Measurements from ENCODE around the gene RPS6KA2.

The RPS6KA2 gene

DNA sequence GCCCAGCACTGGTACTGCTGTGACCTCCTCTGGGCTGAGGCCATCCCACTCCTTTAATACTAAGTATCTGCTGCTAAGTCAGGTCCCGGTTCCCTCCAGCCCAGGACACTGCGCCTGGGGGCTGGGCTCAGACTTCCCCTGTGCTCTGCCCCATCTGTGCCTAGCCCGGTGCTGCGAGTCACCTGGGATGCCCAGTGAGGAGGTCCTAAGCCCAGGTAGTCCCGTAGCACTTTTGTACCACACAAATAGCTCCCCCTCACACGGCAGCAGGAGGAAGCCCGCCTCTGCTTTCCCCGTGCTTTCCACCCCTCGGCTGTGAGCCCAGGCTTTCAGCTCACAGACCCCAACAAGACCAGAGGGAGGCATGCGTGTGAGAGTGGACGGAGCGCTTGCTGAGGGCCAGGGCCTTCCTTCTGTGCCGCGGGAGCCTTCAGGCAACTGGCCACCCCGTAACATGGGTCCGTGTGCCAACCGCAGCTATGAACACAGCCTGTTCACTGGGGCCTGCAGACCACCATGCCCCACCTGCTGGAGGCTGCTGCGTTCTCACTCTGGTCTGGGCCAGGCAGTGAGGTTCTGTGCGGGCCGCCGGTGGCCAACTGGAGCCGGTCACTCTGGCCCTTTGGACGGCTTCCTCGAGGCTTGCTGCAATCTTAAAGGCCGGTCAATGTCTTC lies 164.5 kb downstream of the RPS6KA2 start:
- DNase-seq, result no peak

DNA sequence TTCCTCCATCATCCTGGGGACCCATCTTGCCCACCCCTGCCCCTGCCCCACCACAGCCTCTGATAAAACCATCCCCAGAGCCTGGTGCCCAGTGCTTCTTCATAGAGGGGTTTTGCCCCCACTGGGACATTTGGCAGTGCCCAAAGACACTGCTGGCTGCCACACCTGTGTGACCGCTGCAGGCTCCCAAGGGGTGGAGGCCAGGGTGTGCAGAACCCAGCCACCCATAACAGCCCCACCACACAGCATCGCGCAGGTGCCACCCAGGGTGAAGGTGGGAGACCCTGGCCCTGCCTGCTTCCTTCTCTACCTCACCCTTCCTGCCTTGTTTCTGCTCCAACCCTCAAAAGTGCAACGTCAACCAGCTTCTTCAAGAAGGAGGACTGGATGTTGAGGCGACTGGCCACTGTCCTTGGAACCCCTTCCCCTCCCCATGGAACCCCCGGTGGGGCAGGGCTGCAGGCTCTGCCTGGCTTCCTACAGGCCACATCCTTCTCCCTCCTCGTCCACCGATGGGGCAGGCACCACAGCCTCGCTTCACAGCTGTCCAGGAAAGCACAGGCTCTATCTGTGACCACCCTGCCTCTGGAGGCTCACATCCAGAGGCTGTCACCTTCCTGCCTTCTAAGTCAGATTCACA lies 165.1 kb downstream of the RPS6KA2 start:
- DNase-seq, result no peak

DNA sequence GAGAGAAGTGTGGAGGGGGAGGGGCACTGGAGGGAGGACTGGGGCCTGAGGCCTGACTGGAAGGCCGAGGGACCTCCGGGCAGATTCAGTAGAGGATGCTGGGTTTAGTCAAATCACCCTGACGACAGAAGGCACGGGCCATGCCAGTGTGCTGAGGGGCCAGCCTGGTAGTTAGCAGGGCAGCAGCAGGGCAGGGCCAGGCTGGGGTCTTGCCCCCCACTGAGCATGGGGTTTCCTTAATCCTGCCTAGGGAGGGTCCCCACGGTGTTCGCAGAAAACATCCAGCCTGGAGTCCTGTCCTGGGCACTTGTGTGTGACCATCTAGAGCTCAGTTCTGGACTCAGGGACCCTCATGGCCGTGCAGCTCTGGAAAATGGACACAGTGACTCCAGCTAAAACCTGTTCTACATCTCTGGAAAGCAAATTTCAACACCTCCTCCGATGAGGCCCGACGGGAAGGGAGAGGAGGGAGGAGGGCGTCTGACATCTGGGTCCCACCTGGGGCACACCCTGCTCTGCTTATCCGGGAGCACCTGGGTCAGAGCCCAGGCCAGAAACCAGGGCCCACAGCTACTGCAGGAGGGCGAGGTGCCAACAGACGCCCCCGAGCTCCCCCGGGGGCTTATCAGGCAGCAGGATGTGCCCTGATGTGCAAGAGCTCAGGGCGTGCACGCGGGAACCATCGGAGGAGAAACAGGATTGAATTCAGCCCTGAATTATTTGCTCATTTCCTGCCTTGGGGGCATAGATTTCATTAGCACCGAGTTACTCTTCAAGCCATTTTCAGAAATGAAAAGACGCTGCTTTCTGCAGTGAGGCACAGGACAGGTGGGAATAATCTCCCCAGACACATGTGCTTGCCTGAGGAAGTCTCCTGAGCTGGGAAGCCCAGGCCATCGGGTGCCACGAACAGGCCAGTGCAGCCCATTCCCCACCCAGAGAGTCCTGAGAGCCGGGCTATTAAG lies 166.3 kb downstream of the RPS6KA2 start:
- DNase-seq, result peak in 2 of 3 experiments; percentile 33 to 61

DNA sequence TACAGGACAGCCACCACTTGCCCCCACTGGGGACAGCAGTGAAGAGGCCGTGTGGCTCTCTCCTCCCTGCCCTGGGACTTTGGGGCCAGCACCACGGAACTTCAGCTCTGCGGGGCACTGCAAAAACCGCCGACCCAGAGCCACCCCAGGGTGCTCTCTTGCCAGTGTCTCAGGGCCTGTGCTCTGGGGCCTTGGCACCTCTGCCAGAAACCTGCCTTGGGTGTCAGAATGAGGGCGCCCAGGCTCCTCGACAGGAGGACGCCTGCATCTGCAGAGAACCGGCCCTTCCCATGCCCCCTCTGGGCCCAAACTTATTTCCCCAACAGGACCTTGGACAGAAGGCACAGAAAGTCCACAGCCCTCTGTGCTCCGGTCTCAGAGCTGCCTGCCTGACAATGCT lies 167.1 kb downstream of the RPS6KA2 start:
- DNase-seq, result no peak

DNA sequence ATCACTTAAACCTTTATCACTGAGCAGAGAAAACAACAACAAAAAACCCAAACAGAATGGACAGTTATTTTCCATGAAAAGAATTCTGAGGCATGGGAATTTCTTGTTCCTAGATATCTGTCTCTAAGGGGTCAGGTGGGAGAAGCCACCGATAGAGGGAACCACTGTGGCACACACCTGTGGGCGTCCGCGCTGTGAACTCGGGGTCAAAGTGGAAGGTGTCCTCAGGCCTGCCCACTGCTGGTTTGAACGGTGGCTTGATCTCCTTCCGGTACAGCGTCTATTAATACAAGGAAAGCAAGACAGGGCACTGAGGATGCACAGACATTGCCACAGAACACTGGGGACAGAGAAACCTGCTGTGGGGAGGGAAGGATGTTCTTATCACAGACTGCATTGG lies 167.8 kb downstream of the RPS6KA2 start:
- no peak for DNase-seq

DNA sequence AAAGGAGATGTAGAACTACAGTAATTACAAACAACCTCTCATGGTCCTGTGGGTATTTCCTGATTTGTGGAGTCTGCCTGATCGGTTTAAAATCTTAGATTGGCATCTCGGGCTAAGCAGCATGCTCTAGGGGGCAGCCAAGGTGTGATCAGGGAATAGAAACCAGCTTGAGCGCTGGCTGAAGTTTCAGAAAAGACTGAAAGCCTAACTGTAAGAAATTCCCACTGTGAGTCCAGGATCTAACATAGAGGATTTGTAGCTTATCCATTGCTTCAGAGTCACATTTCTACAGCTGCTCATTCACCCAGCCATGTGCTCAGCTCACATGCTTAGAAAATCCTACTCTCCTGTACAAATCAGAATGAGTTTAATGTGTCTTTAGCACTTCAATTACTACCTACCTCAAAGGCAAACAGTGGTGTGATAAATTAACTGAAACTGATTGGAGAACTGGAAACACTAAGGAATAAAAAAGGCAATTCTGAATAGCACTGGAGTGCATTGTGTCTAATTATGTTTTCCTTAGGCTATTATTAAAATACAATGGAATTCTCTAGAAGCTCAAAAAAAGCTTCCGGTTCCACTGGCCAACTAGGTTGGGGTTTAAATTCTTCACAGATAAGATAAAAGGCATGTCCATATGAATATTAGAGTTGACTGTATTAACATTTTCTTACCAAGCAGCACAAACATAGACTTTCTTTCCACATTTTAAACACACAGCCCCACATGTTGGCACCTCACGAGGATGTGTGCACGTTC lies 170.5 kb downstream of the RPS6KA2 start:
- DNase-seq, result peak in 2 of 3 experiments; percentile 30 to 85

DNA sequence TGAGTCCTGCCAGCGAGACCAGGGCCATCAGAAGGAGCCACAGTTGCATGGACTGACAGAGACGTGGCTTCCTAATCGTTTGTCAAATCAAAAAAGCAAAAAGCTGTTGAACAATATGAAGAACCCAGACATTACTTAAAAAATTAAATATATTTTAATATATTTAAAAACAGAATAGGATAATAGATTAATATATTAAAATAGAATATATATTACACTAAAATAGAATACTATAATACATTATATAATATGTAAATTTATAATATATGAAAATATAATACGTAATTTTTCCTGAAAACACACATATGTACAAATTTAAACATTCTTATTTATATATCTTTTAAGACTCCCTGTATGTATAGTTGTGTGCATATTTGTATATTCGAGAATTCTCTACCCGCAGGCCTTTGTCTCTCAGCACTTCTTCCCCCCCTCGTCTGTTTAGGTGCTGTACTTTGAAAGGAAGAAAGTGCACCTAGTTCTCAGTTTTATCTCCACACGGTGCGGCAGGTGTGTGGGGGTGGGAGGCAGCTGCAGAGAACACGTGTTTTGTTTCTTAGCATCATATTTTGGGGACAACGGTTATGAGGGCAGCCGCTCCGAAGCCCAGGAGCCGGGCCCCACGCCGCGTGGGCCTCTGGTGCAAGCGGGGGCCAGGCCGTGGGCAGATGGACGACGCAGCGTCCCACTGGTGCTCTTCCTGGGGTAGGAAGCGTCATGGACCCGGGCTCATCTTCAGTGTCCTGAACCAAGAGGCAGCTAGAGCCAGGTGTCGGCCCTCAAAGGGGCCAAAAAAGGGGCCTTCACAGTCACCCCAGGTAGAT lies 172.1 kb downstream of the RPS6KA2 start:
- DNase-seq, result no peak

DNA sequence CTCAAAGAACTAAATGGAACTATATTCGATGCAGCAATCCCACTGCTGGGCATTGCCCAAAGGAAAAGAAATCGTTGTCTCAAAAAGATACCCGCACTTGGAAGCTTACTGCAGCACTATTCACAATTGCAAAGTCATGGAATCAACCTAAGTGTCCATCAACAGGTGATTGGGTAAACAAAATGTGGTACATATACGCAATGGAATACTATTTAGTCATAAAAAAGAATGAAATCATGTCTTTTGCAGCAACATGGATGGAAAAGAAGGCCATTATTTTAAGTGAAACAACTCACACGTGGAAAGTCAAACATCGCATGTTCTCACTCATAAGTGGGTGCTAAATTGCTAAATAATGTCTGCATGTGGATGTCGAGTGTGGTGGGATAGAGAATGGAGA lies 173.4 kb downstream of the RPS6KA2 start:
- no peak for DNase-seq

DNA sequence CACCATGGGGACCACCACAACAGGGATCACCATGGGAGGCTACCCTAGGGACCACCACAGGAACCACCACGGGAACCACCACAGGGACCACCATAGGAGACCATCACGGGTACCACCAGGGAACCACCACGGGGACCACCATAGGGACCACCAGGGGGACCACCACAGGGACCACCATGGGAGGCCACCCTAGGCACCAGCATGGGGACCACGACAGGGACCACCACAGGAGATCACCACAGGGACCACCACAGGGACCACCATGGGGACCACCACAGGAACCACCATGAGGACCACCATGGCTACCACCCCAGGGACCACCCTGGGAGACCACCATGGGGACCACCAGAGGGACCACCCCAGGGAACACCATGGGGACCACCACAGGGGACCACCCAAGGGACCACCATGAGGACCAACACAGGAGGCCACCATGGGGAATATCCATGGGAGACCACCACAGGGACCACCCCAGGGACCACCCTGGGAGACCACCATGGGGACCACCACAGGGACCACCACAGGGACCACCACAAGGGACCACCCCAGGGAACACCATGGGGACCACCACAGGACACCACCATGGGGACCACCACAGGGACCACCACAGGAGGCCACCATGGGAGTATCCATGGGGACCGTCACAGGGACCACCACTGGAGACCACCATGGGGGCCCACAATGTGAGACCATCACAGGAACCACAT lies 176.7 kb downstream of the RPS6KA2 start:
- no peak for DNase-seq

DNA sequence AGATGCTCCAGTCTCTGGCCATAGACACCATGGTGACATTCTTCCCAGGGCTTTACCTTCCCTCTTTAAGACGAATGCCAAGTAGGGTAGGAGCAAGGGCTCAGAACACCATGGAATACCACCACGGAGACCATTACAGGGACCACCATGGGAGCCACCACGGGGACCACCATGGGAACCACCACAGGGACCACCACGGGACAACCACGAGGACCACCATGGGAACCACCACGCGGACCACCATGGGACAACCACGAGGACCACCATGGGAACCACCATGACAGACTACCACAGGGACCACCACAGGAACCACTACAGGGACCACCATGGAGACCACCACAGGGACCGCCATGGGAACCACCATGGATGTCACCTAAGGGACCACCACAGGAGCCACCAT lies 177.4 kb downstream of the RPS6KA2 start:
- DNase-seq, result no peak

DNA sequence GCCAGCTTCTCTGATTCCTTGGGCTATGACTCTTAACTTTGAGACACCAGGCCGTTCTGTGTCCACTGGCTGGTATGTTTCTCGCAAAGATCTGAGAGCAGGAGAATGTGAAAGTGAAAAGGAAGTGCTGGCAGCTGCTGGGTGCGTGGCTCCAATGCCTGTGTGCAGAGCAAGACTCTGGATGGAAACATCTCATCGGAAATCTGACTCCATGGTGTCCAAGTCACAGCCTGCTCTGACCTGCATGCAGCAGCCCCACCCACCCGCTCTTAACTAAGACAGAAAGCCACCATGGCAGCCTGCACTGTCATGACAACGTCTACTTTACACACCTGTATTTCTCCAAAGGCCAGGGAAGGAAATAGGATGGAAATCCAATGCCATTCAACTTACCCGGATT lies 178.0 kb downstream of the RPS6KA2 start:
- peak in 1 of 3 experiments; percentile 58 for DNase-seq

DNA sequence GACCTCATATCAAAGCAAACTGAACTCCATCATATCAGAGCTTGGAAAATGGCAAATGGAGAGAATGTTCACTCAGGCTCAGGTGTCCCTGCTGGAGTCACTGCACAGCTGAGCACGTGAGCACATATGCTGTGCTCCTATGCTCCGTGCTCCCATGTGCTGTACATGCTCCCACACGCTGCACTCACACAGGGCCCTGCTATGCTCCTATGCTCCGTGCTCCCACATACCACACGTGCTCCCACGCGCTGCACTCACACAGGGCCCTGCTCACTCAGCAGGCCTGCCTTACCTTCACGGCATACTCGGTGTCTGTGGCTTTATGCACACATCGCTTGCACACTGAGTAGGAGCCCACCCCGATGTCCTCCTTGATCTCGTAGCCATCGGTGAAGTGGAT lies 178.6 kb downstream of the RPS6KA2 start:
- DNase-seq, result no peak

DNA sequence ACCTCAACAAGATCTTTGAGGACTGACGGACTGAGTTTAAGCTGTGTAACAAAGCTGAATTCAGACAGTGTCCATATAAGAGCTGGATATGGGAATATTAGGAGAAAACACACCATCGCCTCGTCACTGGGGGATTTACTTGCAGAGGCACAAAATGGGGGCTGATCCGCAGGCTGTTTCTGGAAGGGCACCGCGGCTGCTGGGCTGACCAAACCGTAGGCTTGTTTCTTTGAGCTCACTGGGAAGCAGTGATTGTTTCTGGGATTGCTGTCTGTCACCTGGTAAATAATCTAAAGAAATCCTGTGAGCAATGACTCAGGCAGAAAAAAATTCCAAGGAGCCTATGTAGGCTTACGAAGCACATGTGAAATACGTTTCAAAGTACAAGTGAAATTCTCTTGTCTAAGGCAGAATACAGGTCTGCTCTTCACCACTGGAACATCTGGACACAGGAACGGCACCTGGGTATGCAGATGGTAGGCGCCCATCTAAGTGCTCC lies 180.4 kb downstream of the RPS6KA2 start:
- no peak for DNase-seq

DNA sequence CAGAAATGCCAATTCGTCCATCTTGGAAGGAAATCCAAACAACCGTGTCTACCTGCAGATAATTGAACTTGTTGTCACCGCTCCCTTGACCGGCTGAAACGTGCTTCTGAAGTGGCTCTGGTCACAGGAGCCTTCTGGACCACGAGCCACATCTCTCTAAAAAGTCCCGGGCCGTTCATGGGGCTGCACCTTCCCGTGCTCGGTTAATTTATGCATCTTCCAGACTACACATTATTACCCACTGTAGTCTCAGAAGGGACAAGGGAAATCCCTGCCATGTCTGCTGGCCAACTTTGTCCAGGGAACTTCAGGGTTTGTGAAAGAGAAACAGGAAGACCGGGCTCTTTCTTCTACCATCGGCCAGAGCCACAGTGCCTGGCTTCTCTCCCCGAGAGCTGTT lies 180.9 kb downstream of the RPS6KA2 start:
- DNase-seq, result no peak

DNA sequence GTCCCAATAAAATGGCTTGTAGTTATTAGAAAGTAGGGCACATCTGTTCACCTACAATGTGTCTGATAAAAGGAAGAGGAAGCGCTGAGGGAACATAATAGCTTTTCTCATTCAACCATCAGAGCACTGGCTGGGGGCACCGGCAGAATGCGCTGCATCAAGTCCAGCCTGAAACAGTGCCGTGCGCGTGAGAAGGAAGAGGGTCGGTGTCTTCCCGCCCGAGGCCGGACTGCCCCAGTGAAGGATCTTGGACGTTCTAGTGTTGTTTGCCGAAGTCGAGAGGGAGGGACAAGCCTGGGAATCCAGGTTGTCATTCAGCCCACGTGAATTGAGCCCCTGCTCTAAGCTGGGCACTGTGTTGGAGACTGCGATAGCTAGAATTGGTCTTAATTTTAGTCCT lies 182.6 kb downstream of the RPS6KA2 start:
- DNase-seq, result no peak

DNA sequence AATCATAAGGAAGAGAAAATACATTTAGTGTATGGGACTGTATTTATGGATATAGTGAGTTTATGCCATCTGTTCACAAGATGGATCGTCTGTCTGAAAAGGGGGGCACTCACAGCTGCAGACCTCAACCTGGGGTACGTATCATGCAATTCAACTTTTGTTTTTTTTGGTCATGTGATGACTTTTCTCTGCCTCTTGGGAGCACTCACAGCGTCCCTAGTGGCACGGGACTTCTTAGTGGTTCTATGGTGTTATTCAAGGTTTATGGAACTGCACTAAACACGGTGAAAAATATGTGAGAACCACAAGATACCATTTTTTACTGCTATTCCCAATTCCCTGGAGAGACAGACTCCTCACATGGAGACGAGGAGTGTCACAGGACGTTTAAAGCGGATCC lies 183.9 kb downstream of the RPS6KA2 start:
- DNase-seq, result no peak

DNA sequence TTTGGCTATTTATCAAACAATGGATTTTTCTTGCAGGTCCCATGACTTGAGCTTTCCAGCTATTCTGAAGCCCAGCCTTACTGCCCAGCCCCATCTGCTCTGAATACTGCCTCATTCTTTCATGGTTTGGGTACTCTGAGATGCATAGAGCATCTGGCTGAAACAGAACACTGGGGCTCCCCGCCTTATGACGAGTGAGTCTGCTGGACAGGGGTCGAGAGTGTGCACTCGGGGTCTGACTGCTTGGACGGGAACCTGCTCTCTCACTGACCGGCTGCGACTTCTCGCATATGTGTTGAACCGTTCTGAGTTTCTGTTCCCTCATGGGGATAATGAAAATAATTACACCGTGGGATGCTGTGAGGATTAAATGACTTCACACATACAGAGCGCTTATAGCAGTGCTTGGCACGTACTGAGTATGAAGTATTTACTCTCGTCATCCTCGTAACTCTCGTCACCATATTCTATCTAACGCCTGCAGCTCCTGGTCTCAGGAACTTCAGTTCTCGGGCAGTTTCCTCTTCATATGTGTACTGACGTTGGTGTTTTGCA lies 184.8 kb downstream of the RPS6KA2 start:
- DNase-seq, result no peak

DNA sequence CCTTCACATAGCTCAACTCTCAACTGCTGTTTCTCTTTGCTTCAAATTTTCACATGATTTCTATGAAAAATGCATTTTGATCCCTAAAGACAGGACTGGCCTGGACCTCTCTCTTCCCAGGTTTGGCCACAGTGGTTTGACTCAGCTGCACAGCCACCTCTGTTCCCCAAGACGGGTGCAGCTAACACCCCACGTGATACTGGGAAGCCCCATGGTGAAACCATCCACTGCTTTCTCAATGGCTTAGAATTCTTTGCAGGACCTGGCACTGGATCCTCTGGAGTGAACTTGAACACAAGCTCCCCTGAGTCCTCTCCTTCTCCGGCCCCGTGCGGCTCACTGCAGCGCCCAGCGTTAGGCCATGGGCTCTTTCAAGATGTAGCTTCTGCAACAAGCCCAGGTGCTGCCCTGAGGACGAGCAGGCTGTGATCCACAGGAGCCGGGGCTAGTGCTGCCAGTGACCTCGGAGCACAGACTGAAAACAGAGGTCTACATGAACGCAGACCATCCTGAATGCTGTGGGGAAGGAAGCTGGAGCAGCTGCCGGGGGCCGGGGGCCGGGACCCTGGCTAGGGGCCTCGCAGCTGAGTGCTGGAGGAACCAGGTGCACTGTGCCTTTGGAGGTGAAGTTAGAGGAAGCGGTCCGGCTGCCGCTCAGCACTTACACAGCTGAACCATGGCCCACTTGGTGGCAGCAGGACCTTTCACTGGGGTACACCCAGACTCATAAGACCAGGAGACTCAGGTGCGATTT lies 185.5 kb downstream of the RPS6KA2 start:
- no peak for DNase-seq

DNA sequence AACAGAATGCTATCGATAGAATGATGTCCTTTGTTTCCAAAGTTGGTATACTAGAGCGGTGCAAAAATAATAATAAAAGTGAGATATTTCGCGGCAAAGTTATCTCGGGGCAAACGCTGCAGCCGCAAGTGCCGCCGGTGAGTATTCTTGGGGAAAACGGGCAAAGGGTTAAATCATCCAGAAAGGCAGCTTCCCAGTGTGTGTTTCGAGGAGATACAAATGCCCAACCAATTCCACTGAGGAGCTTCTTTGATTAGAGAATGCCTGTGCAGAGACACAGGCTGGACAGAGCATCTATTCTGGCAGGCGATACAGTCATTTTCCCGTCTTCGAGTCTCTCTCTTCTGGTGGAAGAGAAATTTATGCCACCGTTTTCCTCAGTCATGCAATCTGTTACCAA lies 186.3 kb downstream of the RPS6KA2 start:
- no peak for DNase-seq

DNA sequence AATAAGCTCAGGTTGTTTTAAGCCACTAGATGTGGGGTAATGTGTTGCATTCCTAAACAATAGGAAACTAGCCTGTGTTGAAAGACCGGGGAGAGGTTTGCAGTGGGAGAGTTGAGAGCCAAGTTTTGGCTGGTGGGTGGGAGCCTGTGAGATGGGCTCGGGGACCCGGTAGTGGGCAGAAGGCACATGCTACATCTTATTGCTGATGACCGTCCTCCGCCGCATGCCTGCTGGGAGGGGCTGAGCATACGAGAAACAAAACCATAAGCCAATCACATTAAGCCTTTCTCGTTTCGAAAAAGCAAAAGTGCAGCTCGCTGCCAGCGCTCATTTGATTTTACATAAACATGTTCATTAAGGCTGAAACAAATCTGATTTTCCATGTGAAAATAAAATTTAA lies 186.9 kb downstream of the RPS6KA2 start:
- DNase-seq, result no peak

Data from NCI-H1417 (cell line).